Thoracic aorta (tissue), 2 donors: ENCODE measurements around the gene SMTNL1. TPM values are rescaled to one million over a fixed set of nuclear protein-coding genes. Genes with fewer than 3 reads are reported as not detected.

Source experiments
- ATAC-seq: fragments of 150-250 bp; one replicate; pipeline ENCODE4 v1.8.0; 2017; ENCODE audit warnings: low read depth; ENCODE audit not compliant: insufficient number of reproducible peaks, low FRiP score
- DNase-seq: peaks from one replicate; pipeline ENCODE4 v3.0.0-alpha.2; 2020; ENCODE audit warnings: low spot score
- H3K27ac ChIP-seq, 2 donors: fragments of 200-600 bp; sonication (generic); 1 replicate in 1 of 2; 2 replicates in 1 of 2; pipeline ENCODE4 v1.5.1; 2016; ENCODE audit warnings: mild to moderate bottlenecking in 2 of 2, moderate library complexity in 2 of 2
- H3K27me3 ChIP-seq: fragments of 200-600 bp; sonication (generic); replicated peaks from 2 replicates; pipeline ENCODE4 v1.6.0; 2016; ENCODE audit warnings: mild to moderate bottlenecking; ENCODE audit not compliant: insufficient read depth
- H3K36me3 ChIP-seq: fragments of 200-600 bp; sonication (generic); one replicate; pipeline ENCODE4 v1.5.1; 2016
- H3K4me1 ChIP-seq, 2 donors: fragments of 200-600 bp; sonication (generic); 1 replicate in 1 of 2; 2 replicates in 1 of 2; pipeline versions ENCODE4 v1.5.1 to v1.6.0; 2016; ENCODE audit warnings: low read depth in 2 of 2, mild to moderate bottlenecking in 1 of 2; ENCODE audit not compliant: control insufficient read depth in 1 of 2
- H3K4me3 ChIP-seq: fragments of 200-600 bp; sonication (generic); 2 replicates; pipeline ENCODE4 v1.5.1; 2016; ENCODE audit warnings: mild to moderate bottlenecking
- H3K9me3 ChIP-seq: fragments of 200-600 bp; sonication (generic); 2 replicates; pipeline ENCODE4 v1.5.1; 2016
- total RNA-seq, 2 donors: library from RNA; depleted of rRNA; stranded (reverse); fragments of >200 nt; gene quantifications; one replicate each; pipeline versions ENCODE4 v1.1.0 to v1.2.3, GENCODE V29; 2016
- TF ChIP-seq, protein P1 (sequence below): fragments of 200-600 bp; sonication (generic); IDR thresholded peaks from one replicate; pipeline ENCODE4 v1.5.1; 2019; ENCODE audit warnings: antibody characterized with exemption

The SMTNL1 gene
- total RNA-seq, 2 donors from 2014 or later = not detected

DNA sequence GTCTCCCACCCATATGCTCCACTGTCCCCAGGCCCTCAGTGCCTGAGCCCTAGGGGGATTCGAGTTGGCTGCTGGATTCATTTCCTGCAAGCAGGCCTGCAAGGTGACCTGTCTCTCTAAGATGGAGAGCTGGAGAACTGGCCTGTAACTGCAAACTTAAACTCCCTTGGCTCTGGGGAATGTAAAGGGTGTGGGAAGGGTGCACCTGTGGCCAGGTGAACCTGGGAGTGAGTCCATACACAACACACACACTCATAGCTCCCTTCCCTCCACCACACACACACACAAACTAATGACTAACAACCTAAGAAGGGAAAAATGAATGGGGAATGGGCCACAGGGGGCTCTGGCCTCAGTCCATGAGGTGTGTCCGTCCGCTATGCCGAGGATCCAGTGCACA, 14.5 kb downstream of the SMTNL1 start:
- Histone ChIP-seq H3K27me3 (no peaks in the 10 kb centered on the region), H3K9me3 (no peaks in the 10 kb centered on the region), H3K4me1 (no peaks in the 10 kb centered on the region), H3K27ac (no peak overlapping the region), H3K4me3 (no peak overlapping the region), H3K36me3 (peaks cover 54% of the 10 kb centered on the region)
- TF ChIP-seq, protein P1, sequence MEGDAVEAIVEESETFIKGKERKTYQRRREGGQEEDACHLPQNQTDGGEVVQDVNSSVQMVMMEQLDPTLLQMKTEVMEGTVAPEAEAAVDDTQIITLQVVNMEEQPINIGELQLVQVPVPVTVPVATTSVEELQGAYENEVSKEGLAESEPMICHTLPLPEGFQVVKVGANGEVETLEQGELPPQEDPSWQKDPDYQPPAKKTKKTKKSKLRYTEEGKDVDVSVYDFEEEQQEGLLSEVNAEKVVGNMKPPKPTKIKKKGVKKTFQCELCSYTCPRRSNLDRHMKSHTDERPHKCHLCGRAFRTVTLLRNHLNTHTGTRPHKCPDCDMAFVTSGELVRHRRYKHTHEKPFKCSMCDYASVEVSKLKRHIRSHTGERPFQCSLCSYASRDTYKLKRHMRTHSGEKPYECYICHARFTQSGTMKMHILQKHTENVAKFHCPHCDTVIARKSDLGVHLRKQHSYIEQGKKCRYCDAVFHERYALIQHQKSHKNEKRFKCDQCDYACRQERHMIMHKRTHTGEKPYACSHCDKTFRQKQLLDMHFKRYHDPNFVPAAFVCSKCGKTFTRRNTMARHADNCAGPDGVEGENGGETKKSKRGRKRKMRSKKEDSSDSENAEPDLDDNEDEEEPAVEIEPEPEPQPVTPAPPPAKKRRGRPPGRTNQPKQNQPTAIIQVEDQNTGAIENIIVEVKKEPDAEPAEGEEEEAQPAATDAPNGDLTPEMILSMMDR = no peak
- ATAC-seq (no peak), DNase-seq (no peak)

DNA sequence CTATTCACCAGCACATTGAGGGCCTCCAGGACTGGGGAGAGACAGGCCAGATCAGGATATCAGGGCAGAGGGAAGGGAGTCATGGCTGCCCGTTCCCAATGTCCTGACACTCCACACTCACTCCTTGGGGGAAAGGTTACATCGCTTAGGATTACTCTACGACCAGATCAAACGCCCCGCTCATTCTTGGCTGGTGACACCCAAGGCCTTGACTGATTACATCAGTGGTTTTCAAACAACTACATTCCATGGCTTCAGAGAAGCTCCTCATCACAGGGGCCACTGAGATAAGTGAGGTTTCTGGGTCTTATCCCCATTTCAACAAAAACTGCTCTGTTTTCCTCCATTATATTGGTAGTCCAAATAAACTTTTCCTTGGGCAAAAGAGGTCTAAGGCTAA, 15.1 kb downstream of the SMTNL1 start:
- Histone ChIP-seq H3K36me3 (peaks cover 59% of the 10 kb centered on the region), H3K9me3 (no peaks in the 10 kb centered on the region), H3K27ac (no peak overlapping the region), H3K4me1 (no peaks in the 10 kb centered on the region), H3K27me3 (no peaks in the 10 kb centered on the region), H3K4me3 (no peak overlapping the region)
- no peak for DNase-seq
- TF ChIP-seq, protein P1 = no peak
- no peak for ATAC-seq

DNA sequence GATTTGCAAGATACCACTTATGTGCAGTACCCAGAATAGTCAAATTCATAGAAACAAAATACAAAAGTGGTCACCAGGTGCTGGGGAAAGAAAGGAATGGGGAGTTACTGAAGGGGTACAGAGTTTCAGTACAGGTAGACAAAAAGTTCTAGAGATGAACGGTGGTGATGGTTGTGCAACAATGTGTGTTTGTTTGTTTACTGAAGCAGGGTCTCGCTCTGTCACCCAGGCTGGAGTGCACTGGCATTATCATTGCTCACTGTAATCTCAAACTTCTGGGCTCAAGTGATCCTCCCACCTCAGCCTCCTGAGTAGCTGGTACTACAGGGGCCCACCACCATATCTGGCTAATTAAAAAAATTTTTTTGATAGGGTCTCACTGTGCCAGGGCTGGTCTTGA, 18.0 kb downstream of the SMTNL1 start:
- H3K27me3 ChIP-seq = no peaks in the 10 kb centered on the region
- ATAC-seq (no peak), DNase-seq (no peak)
- H3K27ac ChIP-seq = no peak overlapping the region
- no peak overlapping the region for H3K4me3 ChIP-seq
- peaks cover 63% of the 10 kb centered on the region for H3K36me3 ChIP-seq
- no peaks in the 10 kb centered on the region for H3K9me3 ChIP-seq
- no peaks in the 10 kb centered on the region for H3K4me1 ChIP-seq
- TF ChIP-seq, protein P1 = no peak

DNA sequence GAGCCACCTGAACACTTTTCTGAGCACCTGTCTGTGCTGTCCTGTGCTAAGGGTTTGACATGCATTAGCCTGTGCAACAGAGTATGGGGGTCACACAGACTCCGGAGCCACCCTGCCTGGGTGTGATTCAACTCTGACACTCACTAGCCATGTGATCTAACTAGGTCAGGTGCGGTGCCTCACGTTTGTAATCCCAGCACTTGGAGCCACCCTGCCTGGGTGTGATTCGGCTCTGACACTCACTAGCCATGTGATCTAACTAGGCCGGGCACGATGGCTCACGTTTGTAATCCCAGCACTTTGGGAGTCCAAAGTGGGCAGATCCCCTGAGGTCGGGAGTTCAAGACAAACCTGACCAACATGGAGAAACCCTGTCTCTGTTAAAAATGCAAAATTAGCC, 18.6 kb downstream of the SMTNL1 start:
- DNase-seq (no peak), ATAC-seq (no peak)
- Histone ChIP-seq H3K27ac (no peak overlapping the region), H3K27me3 (no peaks in the 10 kb centered on the region), H3K36me3 (peaks cover 57% of the 10 kb centered on the region), H3K4me1 (no peaks in the 10 kb centered on the region), H3K4me3 (no peak overlapping the region), H3K9me3 (no peaks in the 10 kb centered on the region)
- TF ChIP-seq, protein P1 = no peak

DNA sequence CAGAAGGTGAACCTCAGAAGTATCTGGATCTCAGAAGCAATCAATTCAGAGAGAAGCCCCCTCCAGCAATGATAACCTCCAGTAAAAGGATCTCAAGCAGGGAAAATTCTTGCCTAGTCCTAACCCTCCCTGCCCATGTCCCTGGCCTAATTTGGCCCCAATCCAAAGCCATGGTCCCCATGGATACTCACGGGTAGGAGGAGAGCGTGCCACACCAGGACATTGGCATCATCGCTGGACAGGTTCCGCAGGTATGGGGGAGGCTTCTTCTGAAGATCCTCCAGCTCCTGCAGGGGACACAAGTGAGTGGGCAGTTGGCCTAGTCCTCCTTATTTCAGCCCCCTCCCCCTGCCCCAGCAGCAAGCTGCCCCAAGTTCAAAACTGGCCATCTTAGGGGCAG, 22.8 kb downstream of the SMTNL1 start:
- Histone ChIP-seq H3K9me3 (no peaks in the 10 kb centered on the region), H3K4me3 (no peak overlapping the region), H3K27ac (no peak overlapping the region), H3K4me1 (no peaks in the 10 kb centered on the region), H3K36me3 (peaks cover 28% of the 10 kb centered on the region), H3K27me3 (no peaks in the 10 kb centered on the region)
- DNase-seq = no peak
- ATAC-seq = no peak
- TF ChIP-seq, protein P1 = no peak
